Natural killer cell (primary cell): ENCODE results near the gene RSPRY1. TPM values are rescaled to one million over a fixed set of nuclear protein-coding genes. Genes with fewer than 3 reads are reported as not detected.
"Not testable (repeated sequence)": the region's sequence is repeated elsewhere in the genome, so short reads cannot be mapped to it uniquely, and the experiment has no call there.

ENCODE experiments used
- ATAC-seq, 3 donors: fragments of 150-1000 bp in 2 of 3; fragments of 200-7000 bp in 1 of 3; cut with Tn5 transposase; 1 replicate in 1 of 3; 2 replicates in 2 of 3; pipeline ENCODE4 v1.10.0; 2021; ENCODE audit warnings: mild to moderate bottlenecking in 2 of 3, moderate library complexity in 2 of 3
- DNase-seq, 2 donors: peaks; one replicate each; pipeline versions ENCODE4 v3.0.0 to v3.0.0-alpha.2; 2013 to 2021; ENCODE audit warnings: mixed read lengths in 1 of 2
- H3K27ac ChIP-seq: one replicate; pipeline ENCODE4 v1.5.1; 2013; ENCODE audit warnings: mild to moderate bottlenecking, low read length
- H3K27me3 ChIP-seq: one replicate; pipeline ENCODE4 v1.6.1; 2013; ENCODE audit warnings: low read length; ENCODE audit not compliant: control insufficient read depth, insufficient read depth
- H3K36me3 ChIP-seq: one replicate; pipeline ENCODE4 v1.6.1; 2013; ENCODE audit warnings: low read length; ENCODE audit not compliant: control insufficient read depth, insufficient read depth
- H3K4me1 ChIP-seq: one replicate; pipeline ENCODE4 v1.6.1; 2013; ENCODE audit warnings: low read length; ENCODE audit not compliant: control insufficient read depth, insufficient read depth
- H3K4me3 ChIP-seq: one replicate; pipeline ENCODE4 v1.5.1; 2013; ENCODE audit warnings: low read length
- H3K9me3 ChIP-seq: one replicate; pipeline ENCODE4 v1.6.1; 2013; ENCODE audit warnings: low read length; ENCODE audit not compliant: control insufficient read depth, insufficient read depth
- H3K27ac Mint-ChIP-seq, 2 donors: one replicate each; pipeline ENCODE4 v1.8.0; 2022; ENCODE audit warnings: mild to moderate bottlenecking in 2 of 2, mixed read lengths in 2 of 2, moderate library complexity in 1 of 2
- H3K27me3 Mint-ChIP-seq, 2 donors: one replicate each; pipeline ENCODE4 v1.8.0; 2022; ENCODE audit warnings: low read depth in 2 of 2, mixed read lengths in 2 of 2
- H3K36me3 Mint-ChIP-seq: one replicate; pipeline ENCODE4 v1.8.0; 2022; ENCODE audit warnings: mixed read lengths
- H3K4me1 Mint-ChIP-seq, 2 donors: one replicate each; pipeline ENCODE4 v1.8.0; 2022; ENCODE audit warnings: mixed read lengths in 2 of 2
- H3K4me3 Mint-ChIP-seq: one replicate; pipeline ENCODE4 v1.8.0; 2022; ENCODE audit warnings: mild to moderate bottlenecking, moderate library complexity, mixed read lengths
- H3K9me3 Mint-ChIP-seq, 2 donors: one replicate each; pipeline ENCODE4 v1.8.0; 2022; ENCODE audit warnings: mixed read lengths in 2 of 2
- CTCF ChIP-seq: fragments of 200-600 bp; IDR thresholded peaks from one replicate; pipeline ENCODE4 v1.8.0; 2022; ENCODE audit warnings: antibody characterized with exemption
- WGBS: methylation state at CpG from one replicate; pipeline ENCODE4 v1.1.7; 2013; ENCODE audit warnings: missing lambda C conversion rate; ENCODE audit not compliant: insufficient coverage; 5-methylcytosine and 5-hydroxymethylcytosine counted together
- intact Hi-C: fragments of 100-400 bp; cut with micrococcal nuclease; formaldehyde crosslinking; loops from one replicate; pipeline ENCODE4 v1.14.2; 2022
- total RNA-seq, 4 donors: library from RNA; stranded (reverse); fragments of 120-200 nt in 1 of 4; gene quantifications; one replicate each; pipeline versions ENCODE4 v1.2.3 to v1.2.4, GENCODE V29; 2013 to 2022

Gene RSPRY1
- total RNA-seq, 3 donors from 2014 or later (not counting 1 experiment from before 2014, with no cell fraction given), result 22.6 to 26.6 (median 23.4) TPM

GRCh38 chr16:57188711-57189002 is 2.5 kb downstream of the RSPRY1 start:
- Mint-ChIP-seq H3K27me3 (no peaks in the 10 kb centered on the region), H3K4me1 (peaks cover 45 to 47% of the 10 kb centered on the region in 2 donors), H3K9me3 (no peaks in the 10 kb centered on the region), H3K36me3 (no peaks in the 10 kb centered on the region), H3K27ac (no peak overlapping the region), H3K4me3 (peak overlapping the region; percentile 29)
- H3K4me1 ChIP-seq, result peaks cover 21% of the 10 kb centered on the region
- H3K27ac ChIP-seq, result no peak overlapping the region
- no peaks in the 10 kb centered on the region for H3K27me3 ChIP-seq
- ATAC-seq (no peak), DNase-seq (no peak)
- 97% methylated on average over 9 of the region's 9 CpGs for WGBS
- TF ChIP-seq CTCF, result no peak
- no peak overlapping the region for H3K4me3 ChIP-seq
- intact Hi-C loops, result loop anchor here (5.0 kb wide), 2 partner anchors 106 to 549 kb away; partner anchors contain the start of gene KATNB1
- no peaks in the 10 kb centered on the region for H3K36me3 ChIP-seq
- no peaks in the 10 kb centered on the region for H3K9me3 ChIP-seq

- H3K4me1 Mint-ChIP-seq, result peaks cover 37 to 40% of the 10 kb centered on the region in 2 donors
- H3K4me3 Mint-ChIP-seq, H3K9me3 ChIP-seq, H3K27me3 Mint-ChIP-seq, H3K36me3 ChIP-seq, H3K36me3 Mint-ChIP-seq, H3K4me3 ChIP-seq, H3K9me3 Mint-ChIP-seq, H3K27ac ChIP-seq, H3K27ac Mint-ChIP-seq, ATAC-seq, H3K27me3 ChIP-seq, DNase-seq: not testable (repeated sequence)
- 98% methylated on average over 3 of the region's 4 CpGs for WGBS
- intact Hi-C loops, result loop anchor here (5.0 kb wide), 2 partner anchors 107 to 548 kb away; partner anchors contain the start of gene KATNB1
- peaks cover 21% of the 10 kb centered on the region for H3K4me1 ChIP-seq
Observed at GRCh38 chr16:57189527-57189926, 3.4 kb downstream of the RSPRY1 start.

GRCh38 chr16:57190136-57190535 is 4.0 kb downstream of the RSPRY1 start:
- TF ChIP-seq CTCF, result no peak
- no peak overlapping the region for H3K4me3 Mint-ChIP-seq
- H3K9me3 Mint-ChIP-seq, result no peaks in the 10 kb centered on the region
- H3K27ac Mint-ChIP-seq, result no peak overlapping the region
- H3K4me1 Mint-ChIP-seq, result peaks cover 31 to 36% of the 10 kb centered on the region in 2 donors
- Histone ChIP-seq H3K4me1 (peaks cover 16% of the 10 kb centered on the region), H3K36me3 (peaks cover 3% of the 10 kb centered on the region), H3K27me3 (no peaks in the 10 kb centered on the region), H3K9me3 (no peaks in the 10 kb centered on the region), H3K4me3 (no peak overlapping the region), H3K27ac (no peak overlapping the region)
- intact Hi-C loops, result no loop called here
- H3K27me3 Mint-ChIP-seq, result no peaks in the 10 kb centered on the region
- no peaks in the 10 kb centered on the region for H3K36me3 Mint-ChIP-seq
- 100% methylated on average over 2 of the region's 2 CpGs for WGBS
- no peak for ATAC-seq
- no peak for DNase-seq

GRCh38 chr16:57191056-57191571 is 5.0 kb downstream of the RSPRY1 start:
- WGBS, result 80% methylated on average over 1 of the region's 3 CpGs
- Histone ChIP-seq H3K27ac (no peak overlapping the region), H3K27me3 (no peaks in the 10 kb centered on the region), H3K36me3 (peaks cover 3% of the 10 kb centered on the region), H3K4me1 (peaks cover 12% of the 10 kb centered on the region), H3K4me3 (no peak overlapping the region), H3K9me3 (no peaks in the 10 kb centered on the region)
- no peaks in the 10 kb centered on the region for H3K36me3 Mint-ChIP-seq
- no peaks in the 10 kb centered on the region for H3K9me3 Mint-ChIP-seq
- H3K27me3 Mint-ChIP-seq, result no peaks in the 10 kb centered on the region
- ATAC-seq (no peak), DNase-seq (no peak)
- peaks cover 24 to 30% of the 10 kb centered on the region in 2 donors for H3K4me1 Mint-ChIP-seq
- no peak overlapping the region for H3K4me3 Mint-ChIP-seq
- no peak overlapping the region for H3K27ac Mint-ChIP-seq
- no peak for TF ChIP-seq CTCF
- intact Hi-C loops, result no loop called here
